Renal pelvis (tissue), 4 donors: ENCODE measurements around the gene TMEM139. TPM values are rescaled to one million over a fixed set of nuclear protein-coding genes. Genes with fewer than 3 reads are reported as not detected.
"Not testable (repeated sequence)": the region's sequence is repeated elsewhere in the genome, so short reads cannot be mapped to it uniquely, and the experiment has no call there.

Experiments
- DNase-seq: peaks from one replicate; pipeline ENCODE4 v3.0.0-alpha.2; 2013
- polyA plus RNA-seq, 3 donors: library from polyadenylated mRNA; unstranded; fragments of 120-200 nt; gene quantifications; one replicate each; pipeline ENCODE4 v1.2.1, GENCODE V29; 2013; ENCODE audit not compliant: insufficient read length in 3 of 3

Gene TMEM139
- polyA plus RNA-seq, 3 donors, result 56.7 to 62.9 (median 62.3) TPM

DNA sequence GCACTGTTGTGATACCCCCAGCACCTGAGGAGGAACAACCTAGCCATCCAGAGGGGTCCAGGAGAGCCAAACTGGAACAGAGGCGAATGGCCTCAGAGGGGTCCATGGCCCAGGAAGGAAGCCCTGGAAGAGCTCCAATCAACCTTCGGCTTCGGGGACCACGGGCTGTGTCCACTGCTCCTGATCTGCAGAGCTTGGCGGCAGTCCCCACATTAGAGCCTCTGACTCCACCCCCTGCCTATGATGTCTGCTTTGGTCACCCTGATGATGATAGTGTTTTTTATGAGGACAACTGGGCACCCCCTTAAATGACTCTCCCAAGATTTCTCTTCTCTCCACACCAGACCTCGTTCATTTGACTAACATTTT, 1.7 kb downstream of the TMEM139 start:
- no peak for DNase-seq

- no peak for DNase-seq
These were observed 2.7 kb downstream of the TMEM139 start for GRCh38 chr7:143287339-143287934.

- peak; percentile 96 for DNase-seq
These were observed 3.4 kb downstream of the TMEM139 start, which contains the start of gene CASP2 for GRCh38 chr7:143287935-143288826. TSS of gene CASP2 (plus strand) at chr7:143288351. CDS start at chr7:143288456, 105 bp downstream.

- no peak for DNase-seq
These were observed 4.1 kb downstream of the TMEM139 start for GRCh38 chr7:143288836-143289235.

GRCh38 chr7:143289421-143289820, 4.7 kb downstream of the TMEM139 start:
- DNase-seq, result no peak

GRCh38 chr7:143289888-143290287, 5.1 kb downstream of the TMEM139 start:
- DNase-seq, result not testable (repeated sequence)

GRCh38 chr7:143290293-143290692, 5.5 kb downstream of the TMEM139 start:
- no peak for DNase-seq

DNA sequence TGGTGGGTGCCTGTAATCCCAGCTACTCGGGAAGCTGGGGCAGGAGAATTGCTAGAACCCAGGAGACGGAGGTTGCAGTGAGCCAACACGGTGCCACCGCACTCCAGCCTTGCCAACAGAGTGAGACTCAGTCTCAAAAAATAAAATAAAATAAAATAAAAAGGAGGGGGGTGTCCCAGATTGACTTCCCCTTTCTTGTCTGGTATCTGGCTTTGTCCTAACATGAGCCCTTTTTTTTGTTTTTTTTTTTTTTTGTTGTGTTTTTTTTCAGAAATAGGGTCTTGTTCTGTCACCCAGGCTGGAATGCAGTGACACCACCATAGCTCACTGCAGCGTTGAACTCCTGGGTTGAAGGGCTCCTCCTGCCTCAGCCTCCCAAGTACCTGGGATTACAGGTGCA, 8.1 kb downstream of the TMEM139 start:
- no peak for DNase-seq

- DNase-seq, result no peak
These were observed 11.1 kb downstream of the TMEM139 start for GRCh38 chr7:143295870-143296269.

DNA sequence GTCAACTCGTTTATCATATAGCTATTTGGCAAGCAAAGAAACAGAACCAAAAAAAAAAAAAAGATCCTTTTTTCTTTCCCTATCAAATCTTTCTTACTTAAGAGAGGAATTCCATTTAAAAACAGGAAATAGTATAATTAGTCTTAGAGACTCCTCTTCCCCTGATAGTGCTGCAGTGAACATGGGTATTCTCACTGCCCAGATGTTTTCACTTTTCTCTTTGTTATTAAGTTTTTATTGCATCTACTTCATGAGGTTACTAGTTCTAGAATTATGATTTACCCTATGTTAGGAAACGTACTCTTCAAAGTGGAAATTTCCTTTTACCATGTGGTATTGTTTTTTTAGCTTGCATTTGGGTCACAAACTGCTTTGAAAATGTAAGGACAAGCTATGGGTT, 11.9 kb downstream of the TMEM139 start:
- no peak for DNase-seq

GRCh38 chr7:143299346-143299745, 14.6 kb downstream of the TMEM139 start:
- no peak for DNase-seq

DNA sequence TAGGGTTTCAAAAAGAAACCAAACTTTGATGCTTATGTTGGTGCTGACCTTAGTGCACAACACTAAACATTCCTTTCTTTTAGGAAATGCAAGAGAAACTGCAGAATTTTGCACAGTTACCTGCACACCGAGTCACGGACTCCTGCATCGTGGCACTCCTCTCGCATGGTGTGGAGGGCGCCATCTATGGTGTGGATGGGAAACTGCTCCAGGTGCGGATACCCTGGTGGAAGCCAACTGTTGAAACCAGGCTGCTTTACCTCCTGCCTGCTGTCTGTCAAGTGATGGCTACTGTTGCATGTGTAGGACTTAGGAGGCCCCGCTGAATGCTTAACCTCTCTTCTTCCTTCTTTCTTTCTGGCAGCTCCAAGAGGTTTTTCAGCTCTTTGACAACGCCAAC, 15.1 kb downstream of the TMEM139 start:
- DNase-seq, result no peak

GRCh38 chr7:143300959-143301935, 16.5 kb downstream of the TMEM139 start:
- no peak for DNase-seq

GRCh38 chr7:143303733-143304132, 19.0 kb downstream of the TMEM139 start:
- DNase-seq, result no peak

DNA sequence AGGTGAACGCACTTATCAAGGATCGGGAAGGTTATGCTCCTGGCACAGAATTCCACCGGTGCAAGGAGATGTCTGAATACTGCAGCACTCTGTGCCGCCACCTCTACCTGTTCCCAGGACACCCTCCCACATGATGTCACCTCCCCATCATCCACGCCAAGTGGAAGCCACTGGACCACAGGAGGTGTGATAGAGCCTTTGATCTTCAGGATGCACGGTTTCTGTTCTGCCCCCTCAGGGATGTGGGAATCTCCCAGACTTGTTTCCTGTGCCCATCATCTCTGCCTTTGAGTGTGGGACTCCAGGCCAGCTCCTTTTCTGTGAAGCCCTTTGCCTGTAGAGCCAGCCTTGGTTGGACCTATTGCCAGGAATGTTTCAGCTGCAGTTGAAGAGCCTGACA, 20.2 kb downstream of the TMEM139 start:
- no peak for DNase-seq

DNA sequence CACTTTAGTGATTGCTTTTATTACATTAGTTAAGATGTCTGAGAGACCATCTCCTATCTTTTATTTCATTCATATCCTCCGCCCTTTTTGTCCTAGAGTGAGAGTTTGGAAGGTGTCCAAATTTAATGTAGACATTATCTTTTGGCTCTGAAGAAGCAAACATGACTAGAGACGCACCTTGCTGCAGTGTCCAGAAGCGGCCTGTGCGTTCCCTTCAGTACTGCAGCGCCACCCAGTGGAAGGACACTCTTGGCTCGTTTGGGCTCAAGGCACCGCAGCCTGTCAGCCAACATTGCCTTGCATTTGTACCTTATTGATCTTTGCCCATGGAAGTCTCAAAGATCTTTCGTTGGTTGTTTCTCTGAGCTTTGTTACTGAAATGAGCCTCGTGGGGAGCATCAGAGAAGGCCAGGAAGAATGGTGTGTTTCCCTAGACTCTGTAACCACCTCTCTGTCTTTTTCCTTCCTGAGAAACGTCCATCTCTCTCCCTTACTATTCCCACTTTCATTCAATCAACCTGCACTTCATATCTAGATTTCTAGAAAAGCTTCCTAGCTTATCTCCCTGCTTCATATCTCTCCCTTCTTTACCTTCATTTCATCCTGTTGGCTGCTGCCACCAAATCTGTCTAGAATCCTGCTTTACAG, 20.8 kb downstream of the TMEM139 start:
- no peak for DNase-seq

DNA sequence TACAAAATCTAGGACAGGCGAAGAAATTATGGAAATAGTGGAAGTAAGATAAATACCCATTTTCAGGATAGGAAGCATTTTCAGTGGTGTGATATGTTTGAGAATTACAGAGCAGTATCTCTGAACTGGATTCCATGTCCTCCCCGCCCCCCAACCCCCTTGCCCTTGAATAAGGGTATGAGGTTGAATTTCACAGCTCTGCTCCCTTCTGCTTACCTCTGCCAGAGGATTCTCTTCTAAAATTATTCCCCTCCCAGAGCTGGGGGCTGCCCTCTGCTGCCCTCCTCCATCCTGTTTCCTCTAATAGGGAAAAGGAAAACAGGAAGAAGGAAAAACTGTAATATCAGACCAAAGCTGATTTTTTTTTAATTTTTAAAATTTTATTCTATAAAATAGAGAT, 23.9 kb downstream of the TMEM139 start:
- DNase-seq, result no peak

- DNase-seq, result no peak
These were observed 29.4 kb downstream of the TMEM139 start for GRCh38 chr7:143314127-143314526.

DNA sequence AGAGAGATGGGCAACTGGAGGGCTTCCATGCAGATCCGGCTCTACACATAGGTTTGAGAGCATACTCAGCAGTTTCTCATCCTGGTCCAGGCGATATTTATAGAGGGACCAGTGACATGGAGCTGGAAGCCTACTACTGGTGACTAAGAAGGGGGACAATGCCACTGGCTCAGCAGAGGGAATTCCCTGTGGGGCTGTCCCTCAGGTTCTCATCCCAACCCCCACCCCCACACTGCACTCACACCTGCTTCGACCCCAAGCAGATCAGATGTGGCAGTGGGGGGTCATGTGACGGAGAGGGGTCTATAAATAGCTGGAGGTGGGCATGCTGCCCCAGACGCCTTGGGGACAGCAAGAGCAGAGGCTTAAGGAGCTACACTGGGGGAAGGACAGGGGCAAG, 31.0 kb downstream of the TMEM139 start, which contains the start of gene CLCN1:
Gene CLCN1 (plus strand): TSS at position 336 of the 400 bp plus-strand sequence. CDS start 102 bp downstream, outside the sequence.
- DNase-seq, result no peak

DNA sequence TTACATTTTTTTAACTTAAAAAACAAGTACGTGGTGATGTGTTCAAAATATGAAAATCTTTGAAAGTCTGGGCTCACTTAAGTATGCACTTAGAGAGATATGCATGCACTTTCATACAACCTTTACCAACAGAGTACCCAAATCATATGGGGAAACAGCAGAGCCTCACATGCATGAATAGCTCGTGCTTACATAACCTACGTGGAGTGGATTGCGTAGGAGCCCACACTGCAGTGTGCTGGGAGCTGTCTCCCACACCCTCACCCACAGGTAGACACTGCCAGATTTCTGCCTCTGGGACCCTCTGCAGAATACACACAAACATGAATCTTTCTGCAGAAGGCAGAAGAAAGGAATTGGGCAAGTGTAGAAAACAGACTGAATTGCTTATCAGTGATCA, 31.7 kb downstream of the TMEM139 start:
- DNase-seq, result no peak

DNA sequence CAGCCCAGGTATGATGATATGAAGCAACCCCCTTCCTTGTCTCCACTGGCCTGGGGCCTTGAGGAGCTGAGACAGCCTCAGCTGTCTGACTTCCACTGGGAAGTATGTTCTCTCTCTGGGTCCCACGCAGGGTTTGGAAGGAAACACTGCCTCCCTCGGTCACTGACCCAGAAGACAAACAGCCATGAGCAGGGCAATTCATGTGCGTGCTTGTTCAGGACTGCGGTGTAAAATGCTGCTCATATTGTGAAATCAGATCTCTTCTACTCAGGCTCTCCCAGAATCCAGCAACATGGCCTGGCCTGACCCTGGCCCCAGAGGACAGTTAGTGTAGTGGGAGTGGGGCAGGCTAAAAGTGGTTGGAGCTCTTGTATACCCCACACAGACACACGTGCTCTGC, 33.9 kb downstream of the TMEM139 start:
- DNase-seq, result no peak

DNA sequence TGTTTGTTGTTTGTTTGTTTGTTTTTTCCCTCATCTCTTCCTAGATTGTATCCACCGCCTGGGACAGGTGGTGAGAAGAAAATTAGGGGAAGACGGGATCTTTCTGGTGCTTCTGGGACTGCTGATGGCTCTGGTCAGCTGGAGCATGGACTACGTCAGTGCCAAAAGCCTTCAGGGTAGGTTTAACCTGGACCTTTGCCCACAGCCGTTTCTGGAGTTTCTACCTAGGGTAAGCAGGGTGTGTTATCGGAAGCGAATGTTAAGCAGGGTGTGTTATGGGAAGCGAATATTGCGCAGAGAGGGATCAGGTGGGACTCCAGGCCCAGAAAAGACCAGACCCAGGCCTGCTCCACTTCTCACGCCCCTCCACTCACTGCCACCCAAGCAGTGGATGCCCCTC, 35.9 kb downstream of the TMEM139 start:
- DNase-seq, result no peak
